ENCODE measurements around the gene ATP6V0C. TPM values are rescaled to one million over a fixed set of nuclear protein-coding genes. Genes with fewer than 3 reads are reported as not detected.

The ATP6V0C gene
- total and polyA plus RNA-seq, 2 of the 13 experiments (the other 11 are each of a cell fraction or from before 2014, with no cell fraction given) = 10.4 to 20.1 TPM

DNA sequence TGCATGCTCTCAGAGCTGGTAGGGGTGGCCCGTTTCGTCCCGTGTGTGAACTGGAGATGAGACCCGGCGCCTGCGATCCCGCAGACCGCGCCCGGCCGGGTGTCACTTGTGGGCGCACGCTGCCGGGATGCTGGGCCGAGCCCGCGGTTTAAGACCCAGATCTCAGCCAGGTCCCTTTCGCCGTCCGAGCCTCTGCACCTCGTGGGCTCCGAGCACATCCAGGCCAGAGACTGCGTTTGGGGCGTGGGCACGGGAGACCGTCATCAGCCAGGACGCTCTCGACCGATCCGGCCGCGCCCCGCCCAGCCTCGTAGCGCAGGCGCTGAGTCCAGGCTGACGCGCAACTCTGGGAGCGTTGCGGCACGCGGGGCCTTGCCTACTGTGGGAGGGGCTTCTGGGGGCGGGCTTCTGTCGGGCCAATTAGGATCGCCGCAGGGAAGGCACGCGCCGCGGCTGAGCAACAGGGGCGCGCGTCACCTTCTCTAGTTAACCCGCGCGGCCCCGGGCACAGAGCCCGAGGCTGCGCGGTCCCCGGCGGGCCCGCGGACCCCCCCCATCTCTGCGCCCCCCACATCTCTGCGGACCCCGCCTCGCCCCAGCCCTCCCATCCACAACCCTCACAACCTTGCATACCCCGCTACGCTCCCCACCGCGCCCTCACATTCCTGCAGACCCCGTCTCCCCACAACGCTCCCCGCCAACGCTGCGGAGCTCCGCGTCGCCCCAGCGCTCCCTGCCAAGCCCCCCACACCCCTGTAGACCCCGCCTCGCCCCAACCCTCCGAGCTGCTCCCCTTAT, 18.1 kb downstream of the ATP6V0C start (continued):
- TF ChIP-seq, protein P1, sequence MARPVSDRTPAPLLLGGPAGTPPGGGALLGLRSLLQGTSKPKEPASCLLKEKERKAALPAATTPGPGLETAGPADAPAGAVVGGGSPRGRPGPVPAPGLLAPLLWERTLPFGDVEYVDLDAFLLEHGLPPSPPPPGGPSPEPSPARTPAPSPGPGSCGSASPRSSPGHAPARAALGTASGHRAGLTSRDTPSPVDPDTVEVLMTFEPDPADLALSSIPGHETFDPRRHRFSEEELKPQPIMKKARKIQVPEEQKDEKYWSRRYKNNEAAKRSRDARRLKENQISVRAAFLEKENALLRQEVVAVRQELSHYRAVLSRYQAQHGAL (CRISPR knock-in tag; IDR thresholded peaks at IDR 0.05; ENCODE audit: not compliant biosample characterization) = no peak
- TF ChIP-seq ZBTB7B (CRISPR knock-in tag; IDR thresholded peaks at IDR 0.05) = no peak; the same call in 1 of the 2 replicates
- no peak for TF ChIP-seq RORA (CRISPR knock-in tag; IDR thresholded peaks at IDR 0.05)
- no peak for TF ChIP-seq AFF4 (CRISPR knock-in tag; IDR thresholded peaks at IDR 0.05)
- no peak for TF ChIP-seq ZNF20 (CRISPR knock-in tag; IDR thresholded peaks at IDR 0.05)
- peak; percentile 94 for TF ChIP-seq IKZF4 (CRISPR knock-in tag; IDR thresholded peaks at IDR 0.05; ENCODE audit: borderline replicate concordance, low read depth, not compliant biosample characterization)
- TF ChIP-seq ZNF619 (CRISPR knock-in tag; IDR thresholded peaks at IDR 0.05) = no peak
- peak; percentile 45; the same call in 1 of the 2 replicates for TF ChIP-seq ZNF777 (CRISPR knock-in tag; IDR thresholded peaks at IDR 0.05)
- TF ChIP-seq ZMYM4 (CRISPR knock-in tag; IDR thresholded peaks at IDR 0.05) = peak; percentile 55; the same call in 1 of the 2 replicates
- TF ChIP-seq ZNF781 (CRISPR knock-in tag; IDR thresholded peaks at IDR 0.05; ENCODE audit: borderline replicate concordance, not compliant biosample characterization) = no peak
- TF ChIP-seq HMGA1 (CRISPR knock-in tag; conservative IDR thresholded peaks at IDR 0.05) = no peak
- TF ChIP-seq ZMYM2 (CRISPR knock-in tag; IDR thresholded peaks at IDR 0.05) = no peak
- peak; percentile 69 for TF ChIP-seq POLR2G (IDR thresholded peaks at IDR 0.05; ENCODE audit: low read depth, low read length)
- peak; percentile 65; the same call in 1 of the 2 replicates for TF ChIP-seq ZSCAN21 (CRISPR knock-in tag; IDR thresholded peaks at IDR 0.05; ENCODE audit: borderline replicate concordance)
- peak; percentile 76 for TF ChIP-seq MAZ (IDR thresholded peaks at IDR 0.05; ENCODE audit: borderline replicate concordance, low read depth, low read length)
- TF ChIP-seq MAZ (CRISPR knock-in tag; IDR thresholded peaks at IDR 0.05; ENCODE audit: low read depth) = peak; percentile 86
- TF ChIP-seq ZNF546 (CRISPR knock-in tag; conservative IDR thresholded peaks at IDR 0.05) = peak; percentile 73; the same call in 1 of the 2 replicates
- no peak for TF ChIP-seq IRX3 (CRISPR knock-in tag; IDR thresholded peaks at IDR 0.05; ENCODE audit: borderline replicate concordance, low read depth)
- TF ChIP-seq ZNF792 (CRISPR knock-in tag; IDR thresholded peaks at IDR 0.05) = peak; percentile 88
- TF ChIP-seq ZNF101 (CRISPR knock-in tag; IDR thresholded peaks at IDR 0.05; ENCODE audit: borderline replicate concordance, low read depth) = no peak
- no peak for TF ChIP-seq BATF2 (CRISPR knock-in tag; IDR thresholded peaks at IDR 0.05)
- TF ChIP-seq HNF4G (IDR thresholded peaks at IDR 0.05; ENCODE audit: borderline replicate concordance, low read depth, low read length) = no peak
- TF ChIP-seq HNF4G (CRISPR knock-in tag; IDR thresholded peaks at IDR 0.05; ENCODE audit: borderline replicate concordance, low read depth) = 0 out of 2 replicates have a peak, but pooled peaks have one; percentile 23
- TF ChIP-seq MXD1 (CRISPR knock-in tag; IDR thresholded peaks at IDR 0.05) = peak; percentile 76
